GM19238 (cell line): ENCODE data around the gene CSRNP2.
"Not testable (repeated sequence)": the region's sequence is repeated elsewhere in the genome, so short reads cannot be mapped to it uniquely, and the experiment has no call there.

ENCODE experiments used
- DNase-seq: peaks from one replicate; pipeline ENCODE4 v3.0.0; 2011; ENCODE audit warnings: low spot score; ENCODE audit not compliant: insufficient read length

Gene CSRNP2

GRCh38 chr12:51083126-51083833 lies at the start of gene CSRNP2:
TSS of gene CSRNP2 (minus strand) at chr12:51083596. CDS start at chr12:51076561, 7,035 bp downstream.
- DNase-seq = peak; percentile 94

GRCh38 chr12:51132693-51133092 lies 49.3 kb upstream of the CSRNP2 start:
- no peak for DNase-seq

GRCh38 chr12:51131745-51132521 lies 48.5 kb upstream of the CSRNP2 start:
- DNase-seq = no peak

GRCh38 chr12:51128919-51129318 lies 45.5 kb upstream of the CSRNP2 start:
- DNase-seq = no peak

GRCh38 chr12:51127050-51127729 lies 43.8 kb upstream of the CSRNP2 start:
- no peak for DNase-seq

GRCh38 chr12:51126297-51126696 lies 42.9 kb upstream of the CSRNP2 start:
- DNase-seq = no peak

GRCh38 chr12:51124504-51124903 lies 41.1 kb upstream of the CSRNP2 start:
- no peak for DNase-seq

GRCh38 chr12:51122844-51123243 lies 39.4 kb upstream of the CSRNP2 start:
- DNase-seq = no peak

- no peak for DNase-seq
Measured at GRCh38 chr12:51118706-51119105, 35.3 kb upstream of the CSRNP2 start.

GRCh38 chr12:51115533-51115932 lies 32.1 kb upstream of the CSRNP2 start:
- no peak for DNase-seq

- no peak for DNase-seq
Measured at GRCh38 chr12:51108136-51108535, 24.7 kb upstream of the CSRNP2 start.

GRCh38 chr12:51103977-51104376 lies 20.6 kb upstream of the CSRNP2 start:
- no peak for DNase-seq

GRCh38 chr12:51098611-51099010 lies 15.2 kb upstream of the CSRNP2 start:
- no peak for DNase-seq

GRCh38 chr12:51090705-51091229 lies 7.4 kb upstream of the CSRNP2 start:
- no peak for DNase-seq

- DNase-seq = no peak
Measured at GRCh38 chr12:51087818-51088217, 4.4 kb upstream of the CSRNP2 start.

- DNase-seq = no peak
Measured at GRCh38 chr12:51086933-51087332, 3.5 kb upstream of the CSRNP2 start.

GRCh38 chr12:51085757-51086156 lies 2.4 kb upstream of the CSRNP2 start:
- no peak for DNase-seq

- DNase-seq = no peak
Measured at GRCh38 chr12:51082561-51083125, 753 bp downstream of the CSRNP2 start.

GRCh38 chr12:51081421-51081820 lies 2.0 kb downstream of the CSRNP2 start:
- DNase-seq = no peak

GRCh38 chr12:51080136-51080535 lies 3.3 kb downstream of the CSRNP2 start:
- no peak for DNase-seq

GRCh38 chr12:51078866-51079265 lies 4.5 kb downstream of the CSRNP2 start:
- not testable (repeated sequence) for DNase-seq

GRCh38 chr12:51078346-51078745 lies 5.0 kb downstream of the CSRNP2 start:
- not testable (repeated sequence) for DNase-seq
